ENCODE data around the gene MICAL2. TPM values are rescaled to one million over a fixed set of nuclear protein-coding genes. Genes with fewer than 3 reads are reported as not detected.

MICAL2 gene
- total RNA-seq, 1 donor, result 156 TPM

GRCh38 chr11:12176410-12176809, 66.0 kb downstream of the MICAL2 start:
- Histone ChIP-seq H4K20me1 (ENCODE audit: insufficient read depth, low read length) (no peaks in the 10 kb centered on the region), H3K4me2 (ENCODE audit: insufficient read depth, low read length) (no peak overlapping the region), H3K9me3 (ENCODE audit: low read depth, low read length) (no peaks in the 10 kb centered on the region), H3K27me3 (ENCODE audit: insufficient read depth, low read length) (no peaks in the 10 kb centered on the region), H2AFZ (ENCODE audit: low read length) (no peak overlapping the region), H3K79me2 (ENCODE audit: insufficient read depth, low read length) (peaks cover 73% of the 10 kb centered on the region), H3K36me3 (ENCODE audit: insufficient read depth, low read length) (peaks cover 39% of the 10 kb centered on the region), H3K4me3 (ENCODE audit: insufficient read depth, low read length) (no peak overlapping the region), H3K4me1 (ENCODE audit: insufficient read depth, low read length) (peaks cover 81% of the 10 kb centered on the region), H3K27ac (ENCODE audit: low read depth, low read length) (peak overlapping the region; percentile 96)
- DNase-seq (ENCODE audit: insufficient read length, low spot score, missing footprints), result no peak
- TF ChIP-seq CTCF (IDR thresholded peaks at IDR 0.05; ENCODE audit: extremely low read depth, low read depth, low read length), result no peak

DNA sequence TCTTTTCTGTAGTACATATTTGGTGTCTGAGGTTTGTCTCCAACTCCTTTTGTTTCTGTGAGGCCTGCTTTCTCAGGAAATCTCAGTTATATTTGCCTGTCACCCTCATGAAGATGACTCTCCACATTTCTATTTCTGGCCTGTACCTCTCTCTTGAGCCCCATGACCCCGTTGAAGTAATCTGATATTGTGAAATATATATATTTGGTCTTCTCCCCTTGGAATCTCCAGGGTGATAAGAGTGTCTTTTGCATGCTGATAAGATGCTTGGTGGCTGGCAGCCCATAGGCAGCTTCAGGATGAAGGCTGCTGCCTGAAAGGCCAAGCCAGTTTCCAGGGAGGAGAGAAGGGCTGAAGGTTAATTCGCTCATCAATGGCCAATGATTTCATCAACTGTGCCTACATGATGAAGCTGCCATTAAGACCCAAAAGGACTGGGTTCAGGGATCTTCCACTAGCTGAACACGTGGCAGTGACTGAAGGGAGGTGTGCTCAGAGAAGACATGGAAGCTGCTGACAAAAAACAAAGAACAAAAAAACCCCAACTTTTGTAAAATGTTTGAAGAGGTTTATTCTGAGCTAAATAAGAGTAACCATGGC, 67.4 kb downstream of the MICAL2 start:
- TF ChIP-seq CTCF (IDR thresholded peaks at IDR 0.05; ENCODE audit: extremely low read depth, low read depth, low read length), result no peak
- Histone ChIP-seq H3K27ac (ENCODE audit: low read depth, low read length) (peak overlapping the region; percentile 96), H3K36me3 (ENCODE audit: insufficient read depth, low read length) (peaks cover 29% of the 10 kb centered on the region), H3K27me3 (ENCODE audit: insufficient read depth, low read length) (no peaks in the 10 kb centered on the region), H2AFZ (ENCODE audit: low read length) (no peak overlapping the region), H3K79me2 (ENCODE audit: insufficient read depth, low read length) (peaks cover 63% of the 10 kb centered on the region), H4K20me1 (ENCODE audit: insufficient read depth, low read length) (no peaks in the 10 kb centered on the region), H3K4me2 (ENCODE audit: insufficient read depth, low read length) (no peak overlapping the region), H3K4me3 (ENCODE audit: insufficient read depth, low read length) (no peak overlapping the region), H3K4me1 (ENCODE audit: insufficient read depth, low read length) (peaks cover 88% of the 10 kb centered on the region), H3K9me3 (ENCODE audit: low read depth, low read length) (no peaks in the 10 kb centered on the region)
- DNase-seq (ENCODE audit: insufficient read length, low spot score, missing footprints), result no peak

DNA sequence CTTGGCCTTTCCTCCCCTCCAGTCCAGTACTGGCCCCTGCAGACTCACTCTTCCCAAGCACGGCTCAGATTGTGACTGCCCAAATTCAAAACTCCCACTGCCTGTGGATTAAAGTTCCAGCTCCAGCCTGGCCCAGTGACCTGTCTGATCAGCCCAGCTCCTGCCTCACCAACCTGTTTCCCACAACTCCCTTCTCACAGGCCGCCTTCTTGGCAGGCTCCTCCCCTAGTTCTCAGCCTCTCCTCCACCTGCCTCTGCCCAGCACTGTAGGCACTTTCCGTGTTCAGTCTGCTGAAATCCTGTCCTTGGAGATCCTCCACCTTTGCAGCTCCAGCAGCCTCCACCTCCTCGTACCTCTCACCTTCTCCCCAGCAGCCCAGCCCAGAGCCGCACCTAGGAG, 68.6 kb downstream of the MICAL2 start:
- H2AFZ ChIP-seq (ENCODE audit: low read length), result no peak overlapping the region
- peaks cover 28% of the 10 kb centered on the region for H3K36me3 ChIP-seq (ENCODE audit: insufficient read depth, low read length)
- H3K4me3 ChIP-seq (ENCODE audit: insufficient read depth, low read length), result no peak overlapping the region
- H3K9me3 ChIP-seq (ENCODE audit: low read depth, low read length), result no peaks in the 10 kb centered on the region
- peaks cover 87% of the 10 kb centered on the region for H3K4me1 ChIP-seq (ENCODE audit: insufficient read depth, low read length)
- no peak overlapping the region for H3K4me2 ChIP-seq (ENCODE audit: insufficient read depth, low read length)
- H4K20me1 ChIP-seq (ENCODE audit: insufficient read depth, low read length), result no peaks in the 10 kb centered on the region
- peak overlapping the region; percentile 96 for H3K27ac ChIP-seq (ENCODE audit: low read depth, low read length)
- no peak for DNase-seq (ENCODE audit: insufficient read length, low spot score, missing footprints)
- no peak for TF ChIP-seq CTCF (IDR thresholded peaks at IDR 0.05; ENCODE audit: extremely low read depth, low read depth, low read length)
- no peaks in the 10 kb centered on the region for H3K27me3 ChIP-seq (ENCODE audit: insufficient read depth, low read length)
- peaks cover 63% of the 10 kb centered on the region for H3K79me2 ChIP-seq (ENCODE audit: insufficient read depth, low read length)

DNA sequence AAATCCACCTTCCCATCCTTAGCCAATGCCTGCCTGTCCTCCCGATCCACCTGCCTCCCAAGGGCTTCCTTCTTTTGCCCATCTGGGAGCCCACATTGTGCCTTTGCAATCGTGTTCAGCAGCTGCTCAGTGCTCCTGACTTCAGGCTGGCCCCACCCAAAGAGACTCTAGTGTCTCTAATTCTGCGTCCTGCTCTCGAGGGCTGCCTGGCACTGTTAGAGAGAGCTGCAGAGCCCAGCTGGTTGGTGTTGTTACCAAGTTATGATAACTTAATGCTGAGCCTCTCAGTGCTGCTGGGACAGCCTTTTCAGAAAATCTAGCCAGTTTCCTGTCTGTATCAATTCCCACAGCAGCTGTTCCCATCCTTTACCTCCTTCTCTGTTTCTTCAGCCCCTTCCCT, 69.1 kb downstream of the MICAL2 start:
- Histone ChIP-seq H3K4me1 (ENCODE audit: insufficient read depth, low read length) (peaks cover 88% of the 10 kb centered on the region), H4K20me1 (ENCODE audit: insufficient read depth, low read length) (no peaks in the 10 kb centered on the region), H3K4me3 (ENCODE audit: insufficient read depth, low read length) (no peak overlapping the region), H3K4me2 (ENCODE audit: insufficient read depth, low read length) (no peak overlapping the region), H3K36me3 (ENCODE audit: insufficient read depth, low read length) (peaks cover 33% of the 10 kb centered on the region), H3K9me3 (ENCODE audit: low read depth, low read length) (no peaks in the 10 kb centered on the region), H3K27ac (ENCODE audit: low read depth, low read length) (peak overlapping the region; percentile 96), H3K27me3 (ENCODE audit: insufficient read depth, low read length) (no peaks in the 10 kb centered on the region), H3K79me2 (ENCODE audit: insufficient read depth, low read length) (peaks cover 68% of the 10 kb centered on the region), H2AFZ (ENCODE audit: low read length) (no peak overlapping the region)
- no peak for DNase-seq (ENCODE audit: insufficient read length, low spot score, missing footprints)
- no peak for TF ChIP-seq CTCF (IDR thresholded peaks at IDR 0.05; ENCODE audit: extremely low read depth, low read depth, low read length)

All from osteoblast (primary cell).